CD4-positive, alpha-beta T cell (primary cell): ENCODE results near the gene IL10. TPM values are rescaled to one million over a fixed set of nuclear protein-coding genes. Genes with fewer than 3 reads are reported as not detected.
A peak's percentile ranks its signal among the peaks of the same experiment; 100 is the strongest.
"Not testable (repeated sequence)": the region's sequence is repeated elsewhere in the genome, so short reads cannot be mapped to it uniquely, and the experiment has no call there.

Source experiments
- ATAC-seq: fragments of 200-7000 bp; cut with Tn5 transposase; one replicate; pipeline ENCODE4 v1.10.0; 2022; ENCODE audit warnings: mild to moderate bottlenecking; ENCODE audit not compliant: poor library complexity
- CTCF ChIA-PET: fragments of 350-600 bp; sonication (Branson Sonifier 250); formaldehyde crosslinking; loops from one replicate; lab custom pipeline; 2021; ENCODE audit warnings: antibody characterized with exemption, inconsistent platforms; lab: Charles Lee
- POLR2A ChIA-PET: fragments of 350-600 bp; sonication (Branson Sonifier 250); formaldehyde crosslinking; loops from one replicate; lab custom pipeline; 2021; ENCODE audit warnings: antibody characterized with exemption, inconsistent platforms; lab: Charles Lee
- DNase-seq, 14 experiments: peaks; one replicate each; pipeline ENCODE4 v3.0.0-alpha.2; 2013 to 2020; ENCODE audit warnings: mixed read lengths in 2 of 14
- H3K27ac ChIP-seq, 2 donors: one replicate each; pipeline versions ENCODE4 v1.5.1 to v1.7.0; 2013; ENCODE audit warnings: low read length in 2 of 2, low read depth in 1 of 2, mild to moderate bottlenecking in 1 of 2
- H3K27me3 ChIP-seq, 2 experiments: 1 replicate in 1 of 2; 2 replicates in 1 of 2; pipeline versions ENCODE4 v1.6.1 to v1.7.0; 2013; ENCODE audit warnings: low read length in 2 of 2, control low read depth in 1 of 2, mild to moderate bottlenecking in 1 of 2, moderate library complexity in 1 of 2; ENCODE audit not compliant: insufficient read depth in 2 of 2, control insufficient read depth in 1 of 2
- H3K36me3 ChIP-seq: one replicate; pipeline ENCODE4 v1.6.1; 2013; ENCODE audit warnings: low read length, control low read depth; ENCODE audit not compliant: insufficient read depth
- H3K4me1 ChIP-seq: one replicate; pipeline ENCODE4 v1.6.1; 2013; ENCODE audit warnings: low read length, control low read depth; ENCODE audit not compliant: insufficient read depth
- H3K4me3 ChIP-seq: one replicate; pipeline ENCODE4 v1.5.1; 2013; ENCODE audit warnings: mild to moderate bottlenecking, low read length, moderate library complexity
- H3K9me3 ChIP-seq, 2 experiments: 1 replicate in 1 of 2; 2 replicates in 1 of 2; pipeline versions ENCODE4 v1.6.1 to v1.7.0; 2013; ENCODE audit warnings: low read length in 2 of 2, mild to moderate bottlenecking in 2 of 2, control low read depth in 1 of 2, moderate library complexity in 1 of 2; ENCODE audit not compliant: control insufficient read depth in 1 of 2, insufficient read depth in 1 of 2
- H3K27ac Mint-ChIP-seq: one replicate; pipeline ENCODE4 v1.8.0; 2020; ENCODE audit warnings: mixed read lengths
- H3K27me3 Mint-ChIP-seq: one replicate; pipeline ENCODE4 v1.8.0; 2021; ENCODE audit warnings: mixed read lengths
- H3K36me3 Mint-ChIP-seq: one replicate; pipeline ENCODE4 v1.8.0; 2021; ENCODE audit warnings: low read depth, mixed read lengths
- H3K4me1 Mint-ChIP-seq: one replicate; pipeline ENCODE4 v1.8.0; 2021; ENCODE audit warnings: low read depth, mixed read lengths
- H3K4me3 Mint-ChIP-seq: one replicate; pipeline ENCODE4 v1.8.0; 2020; ENCODE audit warnings: mild to moderate bottlenecking, mixed read lengths
- H3K9me3 Mint-ChIP-seq: one replicate; pipeline ENCODE4 v1.8.0; 2020; ENCODE audit warnings: mixed read lengths
- intact Hi-C, 2 experiments: fragments of 100-400 bp; cut with DNase I in 1 of 2; cut with micrococcal nuclease in 1 of 2; formaldehyde crosslinking; loops; one replicate each; pipeline versions ENCODE4 v1.15.1 to v1.9.0; 2023 to 2025; cut with DNase I, micrococcal nuclease
- total RNA-seq, 174 experiments: library from RNA in 2 of 174; stranded (reverse) in 2 of 174; gene quantifications; one replicate each; pipeline ENCODE4 v1.2.3 and lab custom pipeline; 2021 to 2026
- TF ChIP-seq, protein P1 (sequence below): fragments of 200-600 bp; IDR thresholded peaks from one replicate; pipeline ENCODE4 v1.8.0; 2022; ENCODE audit warnings: antibody characterized with exemption, mild to moderate bottlenecking

Gene IL10
- total RNA-seq, 2 experiments from 2014 or later = 0.27 to 0.87 TPM

DNA sequence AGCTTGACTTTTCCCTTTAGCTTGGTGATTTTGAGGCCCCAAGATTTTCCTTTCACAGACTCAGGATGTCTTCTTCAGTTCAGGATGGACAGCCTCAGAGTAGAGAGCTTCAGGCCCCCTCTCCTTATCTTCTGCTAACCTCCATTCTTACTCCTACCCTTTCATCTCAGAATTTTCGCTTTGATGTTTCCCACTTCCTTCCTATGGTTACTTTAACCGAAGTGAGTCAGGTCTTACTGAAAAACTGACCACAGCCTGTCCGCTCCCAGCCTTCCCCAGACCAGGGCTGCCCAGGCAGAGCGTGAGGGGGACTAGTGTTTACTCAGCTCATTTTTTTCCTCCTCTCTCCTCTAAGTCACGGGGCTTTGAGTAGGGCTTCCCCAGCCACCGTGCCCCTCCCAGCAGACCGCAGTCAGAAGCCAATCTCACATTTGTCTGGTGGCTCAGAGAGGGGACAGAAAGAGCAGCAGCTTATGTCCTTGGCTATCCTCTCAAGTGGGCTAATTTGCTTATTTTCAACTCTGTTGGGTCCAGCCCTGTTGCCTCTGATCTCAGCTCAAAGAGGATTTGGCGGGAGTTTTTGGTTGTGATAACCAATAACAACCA lies 5.9 kb downstream of the IL10 start:
- peaks cover 74% of the 10 kb centered on the region for H3K4me1 Mint-ChIP-seq
- Histone ChIP-seq H3K4me3 (no peak overlapping the region), H3K9me3 (no peaks in the 10 kb centered on the region), H3K27ac (no peak overlapping the region), H3K27me3 (no peaks in the 10 kb centered on the region), H3K4me1 (peaks cover 64% of the 10 kb centered on the region), H3K36me3 (no peaks in the 10 kb centered on the region)
- H3K27me3 Mint-ChIP-seq = no peaks in the 10 kb centered on the region
- H3K9me3 Mint-ChIP-seq = no peaks in the 10 kb centered on the region
- peak overlapping the region; percentile 84 for H3K4me3 Mint-ChIP-seq
- POLR2A ChIA-PET = interaction anchor here (0.8 to 3.2 kb wide), 16 partner anchors 9 to 156 kb away, joined by 3 to 42 read pairs (median 5); partner anchors contain the start of gene FCMR
- peak; percentile 48 to 90 (median 66) for DNase-seq
- CTCF ChIA-PET = interaction anchor here (2.6 to 7.9 kb wide), 2 partner anchors 31 to 43 kb away, joined by 8 to 57 read pairs; no protein-coding TSS in a partner anchor
- intact Hi-C loops = loop anchor here (1.0 to 2.0 kb wide), 3 partner anchors 8 to 36 kb away; no protein-coding TSS in a partner anchor
- peak; percentile 84 for ATAC-seq
- H3K27ac Mint-ChIP-seq = peak overlapping the region; percentile 88
- no peaks in the 10 kb centered on the region for H3K36me3 Mint-ChIP-seq
- TF ChIP-seq, protein P1, sequence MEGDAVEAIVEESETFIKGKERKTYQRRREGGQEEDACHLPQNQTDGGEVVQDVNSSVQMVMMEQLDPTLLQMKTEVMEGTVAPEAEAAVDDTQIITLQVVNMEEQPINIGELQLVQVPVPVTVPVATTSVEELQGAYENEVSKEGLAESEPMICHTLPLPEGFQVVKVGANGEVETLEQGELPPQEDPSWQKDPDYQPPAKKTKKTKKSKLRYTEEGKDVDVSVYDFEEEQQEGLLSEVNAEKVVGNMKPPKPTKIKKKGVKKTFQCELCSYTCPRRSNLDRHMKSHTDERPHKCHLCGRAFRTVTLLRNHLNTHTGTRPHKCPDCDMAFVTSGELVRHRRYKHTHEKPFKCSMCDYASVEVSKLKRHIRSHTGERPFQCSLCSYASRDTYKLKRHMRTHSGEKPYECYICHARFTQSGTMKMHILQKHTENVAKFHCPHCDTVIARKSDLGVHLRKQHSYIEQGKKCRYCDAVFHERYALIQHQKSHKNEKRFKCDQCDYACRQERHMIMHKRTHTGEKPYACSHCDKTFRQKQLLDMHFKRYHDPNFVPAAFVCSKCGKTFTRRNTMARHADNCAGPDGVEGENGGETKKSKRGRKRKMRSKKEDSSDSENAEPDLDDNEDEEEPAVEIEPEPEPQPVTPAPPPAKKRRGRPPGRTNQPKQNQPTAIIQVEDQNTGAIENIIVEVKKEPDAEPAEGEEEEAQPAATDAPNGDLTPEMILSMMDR = no peak

DNA sequence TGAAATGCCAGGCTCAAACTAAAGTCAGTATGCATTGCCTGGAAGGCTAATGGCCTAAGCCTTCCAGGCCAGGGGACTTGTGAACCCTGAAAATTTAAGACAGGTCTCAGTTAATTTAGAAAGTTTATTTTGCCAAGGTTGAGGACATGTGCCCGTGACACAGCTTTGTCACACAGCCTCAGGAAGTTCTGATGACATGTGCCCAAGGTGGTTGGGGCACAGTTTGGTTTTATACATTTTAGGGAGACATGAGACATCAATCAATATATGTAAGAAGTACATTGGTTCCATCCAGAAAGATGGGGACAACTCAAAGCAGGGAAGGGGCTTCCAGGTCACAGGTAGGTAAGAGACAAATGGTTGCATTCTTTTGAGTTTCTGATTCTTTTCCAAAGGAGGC lies 6.5 kb downstream of the IL10 start:
- H3K4me1 ChIP-seq = peaks cover 59% of the 10 kb centered on the region
- Mint-ChIP-seq H3K4me1 (peaks cover 71% of the 10 kb centered on the region), H3K4me3 (peak overlapping the region; percentile 26), H3K27ac (peak overlapping the region; percentile 88)
- CTCF ChIA-PET = interaction anchor here (0.8 to 7.9 kb wide), 4 partner anchors 30 to 216 kb away, joined by 3 to 57 read pairs (median 6); no protein-coding TSS in a partner anchor
- DNase-seq = peak in 3 of 14 experiments; percentile 33 to 38 (median 38)
- POLR2A ChIA-PET = interaction anchor here (0.5 to 3.2 kb wide), 18 partner anchors 9 to 326 kb away, joined by 3 to 42 read pairs (median 5); partner anchors contain the start of gene FCMR
- H3K36me3 Mint-ChIP-seq, H3K27me3 Mint-ChIP-seq, H3K27ac ChIP-seq, H3K9me3 ChIP-seq, H3K27me3 ChIP-seq, H3K4me3 ChIP-seq, H3K36me3 ChIP-seq, H3K9me3 Mint-ChIP-seq: not testable (repeated sequence)
- intact Hi-C loops = loop anchor here (1.0 to 2.0 kb wide), 3 partner anchors 7 to 37 kb away; no protein-coding TSS in a partner anchor
- peak; percentile 21 for ATAC-seq

DNA sequence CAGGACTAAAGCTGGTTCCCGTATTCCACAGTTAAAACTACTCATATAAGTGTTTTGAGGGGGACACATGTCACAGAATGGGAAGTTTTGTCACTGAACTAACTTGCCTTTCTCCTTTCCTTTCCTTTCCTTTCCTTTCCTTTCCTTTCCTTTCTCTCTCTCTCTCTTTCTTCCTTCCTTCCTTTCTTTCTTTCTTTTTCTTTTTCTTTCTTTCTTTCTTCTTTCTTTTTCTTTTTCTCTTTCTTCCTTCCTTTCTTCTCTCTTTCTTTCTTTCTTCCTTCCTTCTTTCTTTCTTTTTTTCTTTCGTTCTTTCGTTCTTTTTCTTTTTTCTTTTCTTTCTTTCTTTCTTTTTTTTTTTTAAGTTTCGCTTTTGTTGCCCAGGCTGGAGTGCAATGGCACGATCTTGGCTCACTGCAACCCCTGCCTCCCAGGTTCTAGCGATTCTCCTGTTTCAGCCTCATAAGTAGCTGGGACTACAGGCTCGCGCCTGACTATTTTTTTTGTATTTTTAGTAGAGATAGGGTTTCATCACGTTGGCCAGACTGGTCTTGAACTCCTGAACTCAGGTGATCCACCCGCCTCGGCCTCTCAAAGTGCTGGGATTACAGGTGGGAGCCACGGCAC lies 9.4 kb downstream of the IL10 start:
- DNase-seq, intact Hi-C loops, H3K9me3 Mint-ChIP-seq, H3K27ac Mint-ChIP-seq, H3K27me3 Mint-ChIP-seq, H3K27ac ChIP-seq, H3K36me3 ChIP-seq, H3K27me3 ChIP-seq, H3K4me3 Mint-ChIP-seq, ATAC-seq, H3K9me3 ChIP-seq, H3K4me3 ChIP-seq, POLR2A ChIA-PET, H3K36me3 Mint-ChIP-seq: not testable (repeated sequence)
- CTCF ChIA-PET = interaction anchor here (1.2 to 2.7 kb wide), 2 partner anchors 28 to 42 kb away, joined by 3 to 9 read pairs; no protein-coding TSS in a partner anchor
- H3K4me1 Mint-ChIP-seq = peaks cover 46% of the 10 kb centered on the region
- H3K4me1 ChIP-seq = peaks cover 47% of the 10 kb centered on the region
